ENCODE results near the gene RNF40.

RNF40 gene

DNA sequence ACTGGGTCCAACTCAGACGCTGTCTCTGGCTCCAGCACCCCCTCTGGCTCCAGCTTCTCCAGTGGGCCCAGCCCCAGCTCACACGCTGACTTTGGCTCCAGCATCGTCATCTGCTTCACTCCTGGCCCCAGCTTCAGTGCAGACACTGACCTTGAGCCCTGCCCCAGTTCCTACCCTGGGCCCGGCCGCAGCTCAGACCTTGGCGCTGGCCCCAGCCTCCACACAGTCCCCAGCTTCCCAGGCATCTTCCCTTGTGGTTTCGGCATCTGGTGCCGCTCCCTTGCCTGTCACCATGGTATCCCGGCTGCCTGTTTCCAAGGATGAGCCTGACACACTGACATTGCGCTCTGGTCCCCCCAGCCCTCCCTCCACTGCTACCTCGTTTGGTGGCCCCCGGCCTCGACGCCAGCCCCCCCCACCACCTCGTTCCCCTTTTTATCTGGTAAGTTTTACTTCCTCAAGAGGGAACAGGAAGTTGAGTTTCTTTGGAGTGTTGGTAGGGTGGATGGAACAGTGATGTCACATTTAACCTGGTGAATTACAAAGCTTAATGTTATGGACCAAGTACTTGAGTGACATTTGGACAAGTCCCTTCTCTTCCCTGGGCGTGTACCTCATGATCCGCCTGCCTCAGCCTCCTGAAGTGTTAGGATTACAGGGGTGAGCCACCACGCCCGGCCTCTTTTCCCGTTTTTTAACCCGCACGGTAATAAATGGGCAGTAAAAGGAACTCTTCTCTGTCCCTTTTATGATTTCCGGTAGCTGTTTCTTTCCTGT is 37.3 kb upstream of the RNF40 start:
- Histone ChIP-seq H3K27ac (ENCODE audit: low read length) (no peak overlapping the region), H3K36me3 (ENCODE audit: insufficient read depth, low read length) (peaks cover 98% of the 10 kb centered on the region), H4K20me1 (ENCODE audit: insufficient read depth, low read length) (peaks cover 54% of the 10 kb centered on the region), H3K9me3 (ENCODE audit: insufficient read depth, low read length, severe bottlenecking) (no peaks in the 10 kb centered on the region), H3K27me3 (ENCODE audit: insufficient read depth, low read length, poor library complexity) (no peaks in the 10 kb centered on the region), H3K4me3 (ENCODE audit: low read depth in 1 of 2, low read length in 2 of 2) (no peak overlapping the region), H3K9ac (ENCODE audit: low read depth, low read length) (no peak overlapping the region), H3K4me2 (ENCODE audit: insufficient read depth, low read length) (no peak overlapping the region), H2AFZ (ENCODE audit: low read depth, low read length) (no peak overlapping the region), H3K4me1 (ENCODE audit: insufficient read depth, low read length) (no peaks in the 10 kb centered on the region), H3K79me2 (ENCODE audit: insufficient read depth, low read length) (peaks cover 59% of the 10 kb centered on the region)
- TF ChIP-seq, protein P1, sequence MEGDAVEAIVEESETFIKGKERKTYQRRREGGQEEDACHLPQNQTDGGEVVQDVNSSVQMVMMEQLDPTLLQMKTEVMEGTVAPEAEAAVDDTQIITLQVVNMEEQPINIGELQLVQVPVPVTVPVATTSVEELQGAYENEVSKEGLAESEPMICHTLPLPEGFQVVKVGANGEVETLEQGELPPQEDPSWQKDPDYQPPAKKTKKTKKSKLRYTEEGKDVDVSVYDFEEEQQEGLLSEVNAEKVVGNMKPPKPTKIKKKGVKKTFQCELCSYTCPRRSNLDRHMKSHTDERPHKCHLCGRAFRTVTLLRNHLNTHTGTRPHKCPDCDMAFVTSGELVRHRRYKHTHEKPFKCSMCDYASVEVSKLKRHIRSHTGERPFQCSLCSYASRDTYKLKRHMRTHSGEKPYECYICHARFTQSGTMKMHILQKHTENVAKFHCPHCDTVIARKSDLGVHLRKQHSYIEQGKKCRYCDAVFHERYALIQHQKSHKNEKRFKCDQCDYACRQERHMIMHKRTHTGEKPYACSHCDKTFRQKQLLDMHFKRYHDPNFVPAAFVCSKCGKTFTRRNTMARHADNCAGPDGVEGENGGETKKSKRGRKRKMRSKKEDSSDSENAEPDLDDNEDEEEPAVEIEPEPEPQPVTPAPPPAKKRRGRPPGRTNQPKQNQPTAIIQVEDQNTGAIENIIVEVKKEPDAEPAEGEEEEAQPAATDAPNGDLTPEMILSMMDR (IDR thresholded peaks at IDR 0.05; ENCODE audit: borderline replicate concordance, extremely low read depth, low read length, poor library complexity, severe bottlenecking), result no peak
- no peak for TF ChIP-seq EZH2 (IDR thresholded peaks at IDR 0.05; ENCODE audit: borderline replicate concordance, low read depth, low read length, severe bottlenecking)
- no peak for DNase-seq
- 0 out of 3 replicates have a peak, but pooled peaks have one; percentile 11 for ATAC-seq (ENCODE audit: insufficient read depth, low read depth)

DNA sequence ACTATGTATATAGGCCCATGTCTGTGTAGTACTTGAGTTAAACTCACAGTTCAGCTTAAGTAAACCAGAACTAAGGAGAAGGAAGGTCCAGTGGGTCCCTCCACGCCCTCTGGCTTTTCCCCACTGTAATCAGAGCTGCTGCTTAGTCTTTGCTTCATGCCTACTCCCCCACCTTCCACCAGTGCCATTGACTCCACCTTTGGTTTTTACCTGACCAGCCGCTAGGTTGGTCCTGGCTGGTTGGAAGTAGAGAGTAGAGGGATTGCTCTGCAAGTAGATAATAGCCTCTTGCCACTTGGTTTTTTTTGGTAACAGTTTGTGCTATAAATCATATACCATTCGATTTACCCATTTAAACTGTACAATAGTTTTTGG is 36.7 kb upstream of the RNF40 start:
- DNase-seq (no peak), ATAC-seq (ENCODE audit: insufficient read depth, low read depth) (no peak)
- Histone ChIP-seq H3K9me3 (ENCODE audit: insufficient read depth, low read length, severe bottlenecking) (no peaks in the 10 kb centered on the region), H3K27me3 (ENCODE audit: insufficient read depth, low read length, poor library complexity) (no peaks in the 10 kb centered on the region), H3K4me3 (ENCODE audit: low read depth in 1 of 2, low read length in 2 of 2) (no peak overlapping the region), H3K79me2 (ENCODE audit: insufficient read depth, low read length) (peaks cover 53% of the 10 kb centered on the region), H3K4me2 (ENCODE audit: insufficient read depth, low read length) (no peak overlapping the region), H3K9ac (ENCODE audit: low read depth, low read length) (no peak overlapping the region), H4K20me1 (ENCODE audit: insufficient read depth, low read length) (peaks cover 49% of the 10 kb centered on the region), H2AFZ (ENCODE audit: low read depth, low read length) (no peak overlapping the region), H3K4me1 (ENCODE audit: insufficient read depth, low read length) (no peaks in the 10 kb centered on the region), H3K27ac (ENCODE audit: low read length) (no peak overlapping the region), H3K36me3 (ENCODE audit: insufficient read depth, low read length) (peaks cover 97% of the 10 kb centered on the region)
- TF ChIP-seq, protein P1 (IDR thresholded peaks at IDR 0.05; ENCODE audit: borderline replicate concordance, extremely low read depth, low read length, poor library complexity, severe bottlenecking), result no peak
- no peak for TF ChIP-seq EZH2 (IDR thresholded peaks at IDR 0.05; ENCODE audit: borderline replicate concordance, low read depth, low read length, severe bottlenecking)

DNA sequence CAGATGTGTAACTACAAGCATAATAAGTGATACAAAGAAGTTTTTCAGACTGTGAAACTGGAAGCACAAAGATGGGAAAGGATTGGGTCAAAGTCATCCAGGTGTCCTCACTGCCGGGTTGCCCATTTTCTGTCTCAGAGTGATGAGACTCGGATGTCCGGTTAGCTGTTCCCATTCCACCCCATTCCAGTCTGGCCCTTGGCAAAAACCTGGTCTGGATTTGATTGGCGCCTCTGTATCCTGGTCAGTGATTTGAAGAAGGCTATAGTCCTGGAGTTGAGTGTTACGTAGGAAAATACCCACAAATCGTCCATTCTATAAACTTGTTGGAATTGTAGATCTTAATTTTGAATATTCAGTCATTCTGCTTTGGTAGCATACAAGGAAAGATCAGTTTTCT is 33.8 kb upstream of the RNF40 start:
- Histone ChIP-seq H3K36me3 (ENCODE audit: insufficient read depth, low read length) (peaks cover 95% of the 10 kb centered on the region), H2AFZ (ENCODE audit: low read depth, low read length) (no peak overlapping the region), H3K27ac (ENCODE audit: low read length) (no peak overlapping the region), H3K9ac (ENCODE audit: low read depth, low read length) (no peak overlapping the region), H4K20me1 (ENCODE audit: insufficient read depth, low read length) (peaks cover 24% of the 10 kb centered on the region), H3K4me3 (ENCODE audit: low read depth in 1 of 2, low read length in 2 of 2) (no peak overlapping the region), H3K79me2 (ENCODE audit: insufficient read depth, low read length) (peaks cover 33% of the 10 kb centered on the region), H3K9me3 (ENCODE audit: insufficient read depth, low read length, severe bottlenecking) (no peaks in the 10 kb centered on the region), H3K27me3 (ENCODE audit: insufficient read depth, low read length, poor library complexity) (no peaks in the 10 kb centered on the region), H3K4me2 (ENCODE audit: insufficient read depth, low read length) (no peak overlapping the region), H3K4me1 (ENCODE audit: insufficient read depth, low read length) (no peaks in the 10 kb centered on the region)
- TF ChIP-seq, protein P1 (IDR thresholded peaks at IDR 0.05; ENCODE audit: borderline replicate concordance, extremely low read depth, low read length, poor library complexity, severe bottlenecking), result no peak
- no peak for TF ChIP-seq EZH2 (IDR thresholded peaks at IDR 0.05; ENCODE audit: borderline replicate concordance, low read depth, low read length, severe bottlenecking)
- DNase-seq (no peak), ATAC-seq (ENCODE audit: insufficient read depth, low read depth) (no peak)
